T-helper 1 cell treated with Interleukin-12 subunit alpha and Interleukin-12 subunit beta and Interleukin-4 antibody, amounts not matched to agents 30 μg/mL and 1 μg/mL, for 36 hours (primary cell): ENCODE measurements around the gene DPYD.

Source experiments
- H3K27ac Mint-ChIP-seq: one replicate; pipeline ENCODE4 v1.8.0; 2021; ENCODE audit warnings: mild to moderate bottlenecking, mixed read lengths
- H3K27me3 Mint-ChIP-seq: one replicate; pipeline ENCODE4 v1.8.0; 2021; ENCODE audit warnings: low read depth, mixed read lengths
- H3K36me3 Mint-ChIP-seq: one replicate; pipeline ENCODE4 v1.8.0; 2021; ENCODE audit warnings: low read depth, mixed read lengths
- H3K4me1 Mint-ChIP-seq: one replicate; pipeline ENCODE4 v1.8.0; 2021; ENCODE audit warnings: low read depth, mixed read lengths
- H3K4me3 Mint-ChIP-seq: one replicate; pipeline ENCODE4 v1.8.0; 2021; ENCODE audit warnings: mild to moderate bottlenecking, moderate library complexity, mixed read lengths
- H3K9me3 Mint-ChIP-seq: one replicate; pipeline ENCODE4 v1.8.0; 2021; ENCODE audit warnings: mixed read lengths

Gene DPYD

GRCh38 chr1:97092824-97093223 is 828.0 kb downstream of the DPYD start:
- Mint-ChIP-seq H3K27me3 (no peaks in the 10 kb centered on the region), H3K4me3 (no peak overlapping the region), H3K9me3 (no peaks in the 10 kb centered on the region), H3K27ac (no peak overlapping the region), H3K4me1 (no peaks in the 10 kb centered on the region), H3K36me3 (peaks cover 3% of the 10 kb centered on the region)

GRCh38 chr1:97091679-97092078 is 829.2 kb downstream of the DPYD start:
- no peaks in the 10 kb centered on the region for H3K36me3 Mint-ChIP-seq

GRCh38 chr1:97091263-97091662 is 829.6 kb downstream of the DPYD start:
- H3K27me3 Mint-ChIP-seq = no peaks in the 10 kb centered on the region
- H3K4me3 Mint-ChIP-seq = no peak overlapping the region
- H3K36me3 Mint-ChIP-seq = no peaks in the 10 kb centered on the region
- H3K9me3 Mint-ChIP-seq = no peaks in the 10 kb centered on the region
- H3K27ac Mint-ChIP-seq = no peak overlapping the region
- no peaks in the 10 kb centered on the region for H3K4me1 Mint-ChIP-seq

More at GRCh38 chr1:97091679-97092078, 829.2 kb downstream of the DPYD start:
- Mint-ChIP-seq H3K27ac (no peak overlapping the region), H3K9me3 (no peaks in the 10 kb centered on the region), H3K4me1 (no peaks in the 10 kb centered on the region), H3K4me3 (no peak overlapping the region), H3K27me3 (no peaks in the 10 kb centered on the region)

- H3K4me1 Mint-ChIP-seq = no peaks in the 10 kb centered on the region
- no peaks in the 10 kb centered on the region for H3K9me3 Mint-ChIP-seq
- H3K36me3 Mint-ChIP-seq = no peaks in the 10 kb centered on the region
Measured at GRCh38 chr1:97090725-97091124, 830.1 kb downstream of the DPYD start.

GRCh38 chr1:97089173-97089572 is 831.7 kb downstream of the DPYD start:
- Mint-ChIP-seq H3K27me3 (no peaks in the 10 kb centered on the region), H3K9me3 (no peaks in the 10 kb centered on the region), H3K4me3 (no peak overlapping the region), H3K4me1 (no peaks in the 10 kb centered on the region), H3K27ac (no peak overlapping the region), H3K36me3 (no peaks in the 10 kb centered on the region)

More at GRCh38 chr1:97090725-97091124, 830.1 kb downstream of the DPYD start:
- H3K27ac Mint-ChIP-seq = no peak overlapping the region
- H3K27me3 Mint-ChIP-seq = no peaks in the 10 kb centered on the region
- H3K4me3 Mint-ChIP-seq = no peak overlapping the region

GRCh38 chr1:97088391-97088790 is 832.4 kb downstream of the DPYD start:
- Mint-ChIP-seq H3K4me1 (no peaks in the 10 kb centered on the region), H3K9me3 (no peaks in the 10 kb centered on the region), H3K36me3 (no peaks in the 10 kb centered on the region), H3K4me3 (no peak overlapping the region), H3K27ac (no peak overlapping the region), H3K27me3 (no peaks in the 10 kb centered on the region)

GRCh38 chr1:97084546-97084945 is 836.3 kb downstream of the DPYD start:
- Mint-ChIP-seq H3K27me3 (no peaks in the 10 kb centered on the region), H3K27ac (no peak overlapping the region), H3K4me1 (no peaks in the 10 kb centered on the region), H3K36me3 (no peaks in the 10 kb centered on the region), H3K9me3 (no peaks in the 10 kb centered on the region), H3K4me3 (no peak overlapping the region)

GRCh38 chr1:97082160-97082848 is 838.5 kb downstream of the DPYD start:
- Mint-ChIP-seq H3K4me1 (no peaks in the 10 kb centered on the region), H3K9me3 (no peaks in the 10 kb centered on the region), H3K4me3 (no peak overlapping the region), H3K27ac (no peak overlapping the region), H3K36me3 (no peaks in the 10 kb centered on the region), H3K27me3 (no peaks in the 10 kb centered on the region)

- Mint-ChIP-seq H3K27me3 (no peaks in the 10 kb centered on the region), H3K4me3 (no peak overlapping the region), H3K36me3 (no peaks in the 10 kb centered on the region), H3K9me3 (no peaks in the 10 kb centered on the region), H3K4me1 (no peaks in the 10 kb centered on the region), H3K27ac (no peak overlapping the region)
Measured at GRCh38 chr1:97078872-97079271, 842.0 kb downstream of the DPYD start.

- H3K27me3 Mint-ChIP-seq = no peaks in the 10 kb centered on the region
- H3K4me3 Mint-ChIP-seq = no peak overlapping the region
- no peak overlapping the region for H3K27ac Mint-ChIP-seq
- H3K9me3 Mint-ChIP-seq = no peaks in the 10 kb centered on the region
- H3K36me3 Mint-ChIP-seq = no peaks in the 10 kb centered on the region
- H3K4me1 Mint-ChIP-seq = no peaks in the 10 kb centered on the region
Measured at GRCh38 chr1:97077221-97077620, 843.6 kb downstream of the DPYD start.

GRCh38 chr1:97074771-97075170 is 846.1 kb downstream of the DPYD start:
- H3K27me3 Mint-ChIP-seq = no peaks in the 10 kb centered on the region
- H3K4me3 Mint-ChIP-seq = no peak overlapping the region
- no peaks in the 10 kb centered on the region for H3K4me1 Mint-ChIP-seq
- H3K9me3 Mint-ChIP-seq = no peaks in the 10 kb centered on the region
- H3K27ac Mint-ChIP-seq = no peak overlapping the region
- no peaks in the 10 kb centered on the region for H3K36me3 Mint-ChIP-seq

GRCh38 chr1:97073936-97074335 is 846.9 kb downstream of the DPYD start:
- H3K27me3 Mint-ChIP-seq = no peaks in the 10 kb centered on the region
- H3K9me3 Mint-ChIP-seq = no peaks in the 10 kb centered on the region
- H3K27ac Mint-ChIP-seq = no peak overlapping the region
- no peaks in the 10 kb centered on the region for H3K36me3 Mint-ChIP-seq
- H3K4me3 Mint-ChIP-seq = no peak overlapping the region
- no peaks in the 10 kb centered on the region for H3K4me1 Mint-ChIP-seq

GRCh38 chr1:97073169-97073568 is 847.7 kb downstream of the DPYD start:
- no peaks in the 10 kb centered on the region for H3K36me3 Mint-ChIP-seq
- H3K4me3 Mint-ChIP-seq = no peak overlapping the region
- no peaks in the 10 kb centered on the region for H3K4me1 Mint-ChIP-seq
- H3K27me3 Mint-ChIP-seq = no peaks in the 10 kb centered on the region
- H3K9me3 Mint-ChIP-seq = no peaks in the 10 kb centered on the region
- no peak overlapping the region for H3K27ac Mint-ChIP-seq

GRCh38 chr1:97071173-97071572 is 849.7 kb downstream of the DPYD start:
- no peaks in the 10 kb centered on the region for H3K4me1 Mint-ChIP-seq
- H3K27ac Mint-ChIP-seq = no peak overlapping the region
- no peaks in the 10 kb centered on the region for H3K27me3 Mint-ChIP-seq
- H3K4me3 Mint-ChIP-seq = no peak overlapping the region
- no peaks in the 10 kb centered on the region for H3K9me3 Mint-ChIP-seq
- no peaks in the 10 kb centered on the region for H3K36me3 Mint-ChIP-seq

- no peaks in the 10 kb centered on the region for H3K27me3 Mint-ChIP-seq
- no peak overlapping the region for H3K27ac Mint-ChIP-seq
- no peak overlapping the region for H3K4me3 Mint-ChIP-seq
Measured at GRCh38 chr1:97070376-97070775, 850.5 kb downstream of the DPYD start.

GRCh38 chr1:97069312-97069711 is 851.5 kb downstream of the DPYD start:
- H3K9me3 Mint-ChIP-seq = no peaks in the 10 kb centered on the region
- no peaks in the 10 kb centered on the region for H3K4me1 Mint-ChIP-seq
- H3K27ac Mint-ChIP-seq = no peak overlapping the region
- H3K4me3 Mint-ChIP-seq = no peak overlapping the region
- no peaks in the 10 kb centered on the region for H3K27me3 Mint-ChIP-seq
- no peaks in the 10 kb centered on the region for H3K36me3 Mint-ChIP-seq

More at GRCh38 chr1:97070376-97070775, 850.5 kb downstream of the DPYD start:
- Mint-ChIP-seq H3K36me3 (no peaks in the 10 kb centered on the region), H3K4me1 (no peaks in the 10 kb centered on the region), H3K9me3 (no peaks in the 10 kb centered on the region)
